Measurements from ENCODE around the gene TBC1D10A.

The TBC1D10A gene

DNA sequence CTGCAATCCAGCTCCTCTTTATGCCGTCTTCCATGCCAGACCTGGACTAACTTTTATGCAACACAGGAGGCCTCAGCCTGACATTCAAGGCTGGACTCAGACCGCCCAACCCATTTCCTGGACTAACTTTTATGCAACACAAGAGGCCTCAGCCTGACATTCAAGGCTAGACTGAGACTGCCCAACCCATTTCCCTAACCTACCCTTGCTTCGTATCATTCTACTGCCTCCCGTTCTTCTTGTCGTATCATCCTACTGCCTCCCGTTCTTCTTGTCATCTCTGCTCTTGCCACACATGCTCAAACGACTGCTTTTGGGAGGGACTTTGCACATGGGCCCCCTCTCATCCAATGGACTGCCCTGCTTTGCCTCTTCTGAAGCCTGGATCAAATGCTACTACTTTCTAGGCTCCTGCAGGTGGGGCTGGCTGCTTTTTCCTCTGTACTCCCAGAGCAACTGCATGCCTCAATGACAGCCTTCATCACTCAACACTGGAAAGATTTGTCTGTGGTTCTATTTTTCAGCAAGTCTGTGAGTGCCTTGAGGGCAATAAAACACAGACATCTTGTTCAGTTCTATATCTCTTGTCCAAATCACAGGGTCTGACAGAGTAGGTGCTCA lies 7.8 kb downstream of the TBC1D10A start:
- DNase-seq = no peak

- no peak for DNase-seq
Measured at GRCh38 chr22:30317778-30318177, 9.0 kb downstream of the TBC1D10A start.

- DNase-seq = no peak
Measured at GRCh38 chr22:30315962-30316576, 10.7 kb downstream of the TBC1D10A start.

- DNase-seq = no peak
Measured at GRCh38 chr22:30314915-30315314, 11.8 kb downstream of the TBC1D10A start.

DNA sequence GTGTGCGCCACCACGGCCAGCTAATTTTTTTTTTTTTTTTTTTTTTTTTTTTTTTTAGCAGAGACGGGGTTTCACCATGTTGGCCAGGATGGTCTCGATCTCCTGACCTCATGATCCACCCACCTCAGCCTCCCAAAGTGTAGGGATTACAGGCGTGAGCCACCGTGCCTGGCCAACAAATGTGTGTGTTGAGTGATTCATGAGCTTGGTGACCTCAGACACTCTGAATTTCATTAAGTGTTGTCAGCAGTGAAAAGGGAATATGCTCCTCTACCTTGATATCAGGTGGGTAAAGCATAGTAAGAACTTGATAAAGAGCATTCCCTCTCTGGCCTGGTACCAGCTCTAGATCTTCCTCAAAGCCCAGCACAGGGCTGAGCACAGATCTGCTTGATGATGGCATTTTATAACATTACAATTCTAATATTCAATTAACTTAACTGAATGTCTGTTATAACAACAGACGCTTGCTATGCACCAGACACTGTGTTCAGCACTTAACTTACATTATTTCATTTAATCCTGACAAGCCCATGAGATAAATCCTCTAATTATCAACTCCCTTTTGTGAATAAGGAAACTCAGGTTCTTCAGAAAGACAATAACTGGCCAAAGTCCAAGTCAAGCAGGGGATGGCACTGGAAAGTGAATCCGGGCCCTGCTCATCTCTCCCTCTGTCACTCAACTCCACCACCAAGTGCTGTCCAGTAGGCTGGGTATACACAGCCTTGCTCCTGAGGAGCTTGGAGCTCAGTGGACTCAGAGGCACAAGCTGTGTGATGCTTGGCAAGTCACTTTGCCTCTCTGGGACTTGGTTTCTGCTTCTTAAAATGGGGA lies 13.0 kb downstream of the TBC1D10A start:
- DNase-seq = no peak

DNA sequence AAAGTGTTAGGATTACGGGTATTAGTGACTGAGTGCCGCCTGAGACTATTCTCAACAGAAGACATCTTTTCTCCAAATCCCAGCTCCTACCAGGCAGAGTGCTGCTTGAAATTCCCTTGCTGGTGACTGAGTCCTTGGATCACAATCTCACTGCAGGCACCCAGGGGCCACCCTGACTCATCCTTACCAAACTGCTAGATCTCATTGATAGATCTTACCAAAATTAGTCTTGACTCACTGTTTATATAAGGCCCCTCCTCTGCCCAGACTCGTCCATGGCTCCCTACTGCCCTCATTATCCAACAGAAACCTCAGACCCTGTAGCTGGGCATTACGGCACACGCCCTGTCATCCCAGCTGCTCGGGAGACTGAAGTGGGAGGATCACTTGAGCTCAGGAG lies 14.7 kb downstream of the TBC1D10A start:
- no peak for DNase-seq

GRCh38 chr22:30310881-30311771 lies 15.6 kb downstream of the TBC1D10A start:
- DNase-seq = no peak

GRCh38 chr22:30309951-30310741 lies 16.6 kb downstream of the TBC1D10A start:
- DNase-seq = no peak

DNA sequence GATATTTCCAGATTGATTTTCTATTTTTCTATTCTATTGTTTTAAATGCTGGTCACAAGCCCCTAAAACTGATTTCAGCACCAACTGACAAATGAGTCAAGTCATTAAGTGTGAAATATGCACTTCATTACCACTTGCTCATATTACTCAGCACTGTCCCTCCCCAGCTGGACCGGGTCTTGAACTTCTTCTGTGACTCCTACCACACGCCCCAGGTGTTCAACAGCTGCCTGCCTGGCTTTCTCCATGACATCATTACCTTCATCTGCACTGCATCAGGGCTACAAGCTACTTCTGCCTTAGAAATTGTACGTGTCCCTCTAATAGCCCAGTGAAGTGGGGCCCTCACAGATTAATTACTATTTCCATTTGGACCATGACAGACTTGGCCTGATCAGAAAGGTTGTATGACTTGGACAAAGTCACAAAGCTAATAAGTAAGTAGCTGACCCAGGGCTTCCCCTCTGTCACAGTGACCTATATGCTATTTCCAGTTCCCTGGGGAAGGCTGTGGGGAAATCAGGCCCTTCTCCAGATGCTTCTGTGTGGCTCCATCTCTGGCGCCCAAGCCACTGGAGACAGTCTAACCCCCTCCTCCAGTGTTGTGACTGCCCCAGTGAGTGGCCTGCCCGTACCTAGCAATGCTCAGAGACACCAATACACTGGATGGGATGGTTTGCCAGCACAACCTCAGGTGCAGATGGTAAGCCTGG lies 18.1 kb downstream of the TBC1D10A start:
- DNase-seq = no peak

- no peak for DNase-seq
Measured at GRCh38 chr22:30308093-30308492, 18.6 kb downstream of the TBC1D10A start.

DNA sequence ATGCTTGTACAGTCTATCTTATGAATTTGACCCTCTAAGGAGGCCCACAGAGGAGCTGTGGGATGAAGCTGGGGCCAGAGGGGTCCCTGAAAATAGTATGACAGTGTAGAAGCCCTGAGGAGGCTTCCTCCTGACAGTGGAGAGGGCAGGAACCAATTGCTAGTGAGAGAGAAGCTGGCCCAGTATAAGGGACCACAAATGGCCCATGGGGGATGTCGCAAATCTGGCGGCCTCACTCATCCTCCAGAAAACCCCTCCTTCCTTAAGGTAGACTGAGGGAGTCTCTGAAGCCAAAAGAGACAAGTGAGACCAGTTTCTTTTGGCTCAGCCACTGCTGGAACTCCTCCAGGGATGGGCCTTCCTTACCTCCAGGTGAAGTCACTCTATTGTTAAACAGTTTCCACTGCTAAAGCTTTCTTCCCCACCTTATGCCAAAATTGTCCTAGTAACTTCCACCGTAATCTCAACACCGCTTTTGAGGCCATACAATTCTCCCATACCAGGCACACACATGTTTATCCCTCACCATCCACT lies 19.6 kb downstream of the TBC1D10A start:
- DNase-seq = no peak

DNA sequence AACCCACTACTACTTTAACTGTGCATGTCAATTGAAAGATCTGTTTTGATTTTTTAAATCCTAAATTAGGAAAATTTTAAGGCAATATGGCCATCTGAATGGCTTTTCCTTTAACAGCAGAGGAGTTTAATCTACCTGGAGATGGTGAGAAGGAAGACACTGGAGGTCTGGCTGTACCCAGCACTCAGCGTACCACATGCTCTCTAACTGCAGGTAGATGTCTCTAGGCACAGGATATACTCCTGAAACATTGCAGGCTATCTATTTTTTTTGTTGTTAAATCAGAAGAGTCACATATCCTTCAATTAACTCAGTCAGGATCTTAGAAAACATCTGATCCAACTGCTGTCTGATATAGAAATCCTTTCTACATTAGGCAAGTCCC lies 20.1 kb downstream of the TBC1D10A start:
- DNase-seq = no peak

DNA sequence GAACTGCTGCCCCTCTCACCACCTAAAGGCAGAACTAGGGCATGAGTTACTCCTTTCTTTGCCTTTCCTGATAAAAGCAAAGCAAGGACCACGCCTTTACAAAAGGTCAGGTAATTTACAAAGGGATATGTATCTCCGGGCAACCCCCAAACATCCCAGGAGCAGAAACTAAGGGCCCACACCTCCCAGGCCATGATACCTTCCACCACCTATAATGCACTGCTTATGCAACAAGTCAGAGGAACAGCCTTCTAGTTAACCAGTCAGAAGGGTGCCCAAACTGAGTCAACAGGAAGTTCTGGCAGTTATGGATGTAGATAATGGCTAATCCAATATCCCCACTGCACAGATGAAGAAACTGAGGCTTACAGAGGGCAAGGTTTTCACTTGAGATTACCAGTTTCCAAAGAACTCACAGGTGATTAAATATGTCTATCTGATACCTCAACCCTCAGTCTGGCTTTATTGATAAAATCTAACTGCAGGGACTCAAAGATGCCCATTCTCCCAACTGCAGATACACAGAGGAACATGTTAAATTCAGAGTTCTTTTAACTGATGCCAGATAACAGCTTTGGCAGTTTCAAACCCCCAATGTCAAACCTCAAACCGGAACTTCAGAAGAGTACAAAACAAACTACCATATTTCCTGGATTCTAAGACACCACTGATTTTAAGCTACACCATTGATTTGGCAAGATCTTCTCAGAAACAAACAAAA lies 20.7 kb downstream of the TBC1D10A start:
- no peak for DNase-seq

- no peak for DNase-seq
Measured at GRCh38 chr22:30305519-30305905, 21.2 kb downstream of the TBC1D10A start.

- no peak for DNase-seq
Measured at GRCh38 chr22:30304495-30305244, 22.1 kb downstream of the TBC1D10A start.

DNA sequence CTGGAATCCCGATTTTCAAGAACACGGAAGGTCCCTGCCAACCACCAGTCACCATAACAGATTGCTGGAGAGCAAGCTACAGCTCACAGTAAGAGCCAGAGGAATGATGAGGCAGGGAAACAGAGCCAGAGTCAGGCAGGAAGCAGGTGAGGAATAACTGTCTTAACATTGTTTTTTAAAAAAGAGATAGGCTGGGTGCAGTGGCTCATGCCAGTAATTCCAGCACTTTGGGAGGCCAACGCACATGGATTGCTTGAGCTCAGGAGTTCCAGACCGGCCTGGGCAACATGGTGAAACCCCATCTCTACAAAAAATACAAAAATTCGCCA lies 24.0 kb downstream of the TBC1D10A start:
- no peak for DNase-seq

- DNase-seq = no peak
Measured at GRCh38 chr22:30301995-30302809, 24.5 kb downstream of the TBC1D10A start.

GRCh38 chr22:30299322-30299721 lies 27.4 kb downstream of the TBC1D10A start:
- DNase-seq = no peak
